ENCODE results near the gene COL4A2.

DNA sequence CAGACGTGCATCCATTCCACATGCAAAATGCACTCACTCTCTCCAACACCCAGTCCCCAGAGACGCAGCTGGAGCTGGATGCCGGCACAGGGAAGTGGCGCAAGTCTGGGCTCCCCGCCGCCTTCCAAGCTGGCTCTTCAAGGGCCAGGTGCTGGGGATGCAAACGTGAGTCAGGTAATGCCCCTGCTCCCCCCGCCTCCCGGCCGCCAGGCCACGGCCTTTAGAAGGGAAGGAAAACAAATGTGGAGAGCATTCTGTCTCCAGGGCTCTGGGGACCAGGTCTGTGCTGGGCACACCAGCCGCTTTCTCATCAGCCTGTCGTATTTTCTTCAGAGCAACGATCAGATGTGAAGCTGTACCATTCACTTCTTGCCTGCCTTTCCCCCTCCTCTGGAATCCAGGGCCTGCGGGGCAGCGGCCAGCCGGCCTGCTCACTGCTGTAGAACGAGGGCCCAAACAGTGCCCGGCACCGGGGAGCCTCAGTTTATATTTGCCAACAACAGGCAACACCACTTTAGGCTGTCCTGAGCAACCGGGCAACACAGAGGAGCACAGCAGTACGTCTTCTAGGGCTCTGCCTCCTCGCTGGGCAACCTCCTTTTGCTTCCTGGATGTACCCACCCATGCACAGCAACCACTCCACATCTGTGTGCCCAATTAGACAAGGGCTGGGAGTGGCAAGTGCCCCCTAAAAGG lies 250.7 kb downstream of the COL4A2 start:
- TF ChIP-seq, protein P1, sequence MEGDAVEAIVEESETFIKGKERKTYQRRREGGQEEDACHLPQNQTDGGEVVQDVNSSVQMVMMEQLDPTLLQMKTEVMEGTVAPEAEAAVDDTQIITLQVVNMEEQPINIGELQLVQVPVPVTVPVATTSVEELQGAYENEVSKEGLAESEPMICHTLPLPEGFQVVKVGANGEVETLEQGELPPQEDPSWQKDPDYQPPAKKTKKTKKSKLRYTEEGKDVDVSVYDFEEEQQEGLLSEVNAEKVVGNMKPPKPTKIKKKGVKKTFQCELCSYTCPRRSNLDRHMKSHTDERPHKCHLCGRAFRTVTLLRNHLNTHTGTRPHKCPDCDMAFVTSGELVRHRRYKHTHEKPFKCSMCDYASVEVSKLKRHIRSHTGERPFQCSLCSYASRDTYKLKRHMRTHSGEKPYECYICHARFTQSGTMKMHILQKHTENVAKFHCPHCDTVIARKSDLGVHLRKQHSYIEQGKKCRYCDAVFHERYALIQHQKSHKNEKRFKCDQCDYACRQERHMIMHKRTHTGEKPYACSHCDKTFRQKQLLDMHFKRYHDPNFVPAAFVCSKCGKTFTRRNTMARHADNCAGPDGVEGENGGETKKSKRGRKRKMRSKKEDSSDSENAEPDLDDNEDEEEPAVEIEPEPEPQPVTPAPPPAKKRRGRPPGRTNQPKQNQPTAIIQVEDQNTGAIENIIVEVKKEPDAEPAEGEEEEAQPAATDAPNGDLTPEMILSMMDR (IDR thresholded peaks at IDR 0.05 in 4 of 5, conservative IDR thresholded peaks at IDR 0.05 in 1 of 5), result no peak
- TF ChIP-seq POLR2A (IDR thresholded peaks at IDR 0.05), result no peak
